ENCODE data around the gene SYNC. TPM values are rescaled to one million over a fixed set of nuclear protein-coding genes. Genes with fewer than 3 reads are reported as not detected.
"Not testable (repeated sequence)": the region's sequence is repeated elsewhere in the genome, so short reads cannot be mapped to it uniquely, and the experiment has no call there.

The SYNC gene
- total RNA-seq, 2 donors from 2014 or later = not detected

DNA sequence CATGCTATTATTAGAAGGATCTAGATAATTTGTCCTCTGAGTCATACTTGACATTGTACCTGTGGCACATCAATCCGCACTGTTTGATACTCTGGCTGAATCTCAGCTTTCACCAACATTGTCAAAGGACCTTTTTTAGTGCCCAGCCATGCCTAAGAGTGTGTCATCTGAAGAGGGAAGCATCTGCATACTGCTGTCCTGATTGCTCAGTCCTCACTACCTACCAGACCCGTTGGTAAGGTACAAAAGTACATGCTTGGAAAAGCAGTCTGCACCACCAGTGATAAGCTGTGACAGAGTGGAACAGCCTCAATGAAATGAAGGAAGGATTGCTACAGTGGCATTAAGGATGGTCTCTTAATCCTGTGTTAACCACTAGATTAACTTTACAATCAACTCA lies 17.1 kb downstream of the SYNC start:
- no peak overlapping the region for H3K4me3 Mint-ChIP-seq
- ATAC-seq (replicated peaks) = no peak
- no peak overlapping the region for H3K27ac Mint-ChIP-seq
- peaks cover 63% of the 10 kb centered on the region for H3K36me3 Mint-ChIP-seq (ENCODE audit: low read depth)
- peaks cover 5% of the 10 kb centered on the region for H3K4me1 Mint-ChIP-seq
- H3K9me3 Mint-ChIP-seq = no peaks in the 10 kb centered on the region
- no peaks in the 10 kb centered on the region for H3K27me3 Mint-ChIP-seq

DNA sequence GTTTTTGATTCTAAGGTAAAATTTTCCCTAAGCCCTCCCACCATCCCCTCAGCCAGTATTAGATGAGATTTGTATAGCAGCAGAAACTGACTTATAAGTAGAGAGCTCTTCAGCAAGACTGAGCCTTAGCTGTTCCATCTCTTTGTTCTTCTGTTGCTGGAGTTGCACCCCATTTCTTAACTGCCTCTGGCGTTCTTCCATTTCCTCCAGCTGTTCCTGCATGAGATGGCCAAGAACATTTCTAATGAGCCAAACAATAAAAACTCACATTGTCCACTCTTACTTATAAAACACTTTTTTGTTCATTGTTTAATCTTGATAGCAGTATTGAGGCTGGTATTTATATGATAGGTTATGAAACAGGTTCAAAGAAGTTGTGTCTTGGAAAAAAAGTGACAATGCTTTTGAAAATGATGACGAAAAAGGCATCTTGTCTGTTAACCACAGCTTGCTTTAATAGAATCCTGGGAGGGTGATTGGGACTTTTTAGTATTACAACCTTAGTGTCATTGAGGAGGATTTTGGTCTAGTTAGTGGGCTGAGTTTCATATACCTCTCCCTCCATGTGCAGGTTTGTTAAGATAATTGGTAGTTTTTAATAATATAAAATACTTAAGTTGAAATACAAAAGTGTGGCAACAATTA lies 18.3 kb downstream of the SYNC start:
- Mint-ChIP-seq H3K9me3 (no peaks in the 10 kb centered on the region), H3K4me3 (no peak overlapping the region)

DNA sequence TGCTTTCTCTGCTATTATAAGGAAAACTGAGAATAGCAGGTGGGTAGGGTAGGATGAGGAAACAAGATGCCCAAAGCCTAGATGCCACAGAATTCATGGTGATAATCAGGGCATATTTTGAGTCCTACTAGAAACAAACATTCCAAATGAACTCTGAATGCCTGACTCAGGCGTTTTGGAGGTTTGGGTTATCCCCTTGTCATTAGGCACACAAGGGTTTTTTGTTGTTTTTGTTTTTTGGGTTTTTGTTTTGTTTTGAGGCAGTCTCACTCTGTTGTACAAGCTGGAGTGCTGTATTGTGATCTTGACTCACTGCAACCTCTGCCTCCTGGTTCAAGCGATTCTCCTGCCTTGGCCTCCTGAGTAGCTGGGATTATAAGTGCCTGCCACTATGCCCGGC lies 19.2 kb downstream of the SYNC start:
- no peak overlapping the region for H3K4me3 Mint-ChIP-seq
- H3K27me3 Mint-ChIP-seq = no peaks in the 10 kb centered on the region
- H3K4me1 Mint-ChIP-seq = peaks cover 5% of the 10 kb centered on the region
- no peaks in the 10 kb centered on the region for H3K9me3 Mint-ChIP-seq
- H3K27ac Mint-ChIP-seq = no peak overlapping the region
- peaks cover 84% of the 10 kb centered on the region for H3K36me3 Mint-ChIP-seq (ENCODE audit: low read depth)
- peak; percentile 19 for ATAC-seq (replicated peaks)

More for the DNA sequence above, 18.3 kb downstream of the SYNC start:
- Mint-ChIP-seq H3K4me1 (peaks cover 5% of the 10 kb centered on the region), H3K27me3 (no peaks in the 10 kb centered on the region), H3K27ac (peak overlapping the region; percentile 42), H3K36me3 (ENCODE audit: low read depth) (peaks cover 75% of the 10 kb centered on the region)
- ATAC-seq (replicated peaks) = no peak

DNA sequence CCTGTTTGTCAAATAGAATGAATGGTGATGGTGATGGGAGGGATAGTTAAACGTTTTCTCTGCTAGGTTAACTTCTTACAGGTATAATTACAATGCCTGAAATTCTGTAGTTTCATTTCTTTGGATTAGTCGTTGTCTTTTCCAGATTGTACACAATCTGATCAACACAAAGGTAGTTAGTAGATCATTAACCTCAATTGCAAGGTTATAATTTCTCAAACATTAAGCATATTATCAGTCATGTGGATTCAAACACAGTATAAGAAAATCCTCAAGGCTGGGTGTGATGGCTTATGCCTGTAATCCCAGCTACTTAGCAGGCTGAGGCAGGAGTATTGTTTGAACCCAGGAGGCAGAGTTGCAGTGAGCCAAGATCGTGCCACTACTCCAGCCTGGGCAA lies 20.6 kb downstream of the SYNC start:
- peaks cover 97% of the 10 kb centered on the region for H3K36me3 Mint-ChIP-seq (ENCODE audit: low read depth)
- no peak overlapping the region for H3K4me3 Mint-ChIP-seq
- H3K4me1 Mint-ChIP-seq = peaks cover 5% of the 10 kb centered on the region
- no peak overlapping the region for H3K27ac Mint-ChIP-seq
- H3K27me3 Mint-ChIP-seq = no peaks in the 10 kb centered on the region
- no peak for ATAC-seq (replicated peaks)
- no peaks in the 10 kb centered on the region for H3K9me3 Mint-ChIP-seq

DNA sequence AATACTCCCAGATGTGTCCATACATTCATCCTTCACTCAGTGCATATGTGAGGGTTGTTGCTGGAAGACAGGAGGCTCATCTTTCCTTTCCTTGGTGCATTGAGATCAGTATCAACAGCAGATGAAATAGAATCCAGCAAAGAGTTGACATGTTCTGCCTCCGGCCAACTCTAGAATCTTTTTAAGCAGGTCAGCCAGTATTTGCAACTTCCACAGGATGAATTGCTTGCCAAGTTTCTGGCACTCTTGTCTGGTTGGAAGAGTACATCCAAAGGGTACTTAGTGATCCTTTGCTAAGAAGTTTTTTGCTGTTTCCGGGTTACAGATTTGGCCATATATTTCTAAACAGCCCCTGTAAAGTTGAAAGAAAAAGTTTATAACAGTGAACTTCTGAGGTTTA lies 21.1 kb downstream of the SYNC start:
- H3K4me1 Mint-ChIP-seq = peaks cover 5% of the 10 kb centered on the region
- peaks cover 97% of the 10 kb centered on the region for H3K36me3 Mint-ChIP-seq (ENCODE audit: low read depth)

DNA sequence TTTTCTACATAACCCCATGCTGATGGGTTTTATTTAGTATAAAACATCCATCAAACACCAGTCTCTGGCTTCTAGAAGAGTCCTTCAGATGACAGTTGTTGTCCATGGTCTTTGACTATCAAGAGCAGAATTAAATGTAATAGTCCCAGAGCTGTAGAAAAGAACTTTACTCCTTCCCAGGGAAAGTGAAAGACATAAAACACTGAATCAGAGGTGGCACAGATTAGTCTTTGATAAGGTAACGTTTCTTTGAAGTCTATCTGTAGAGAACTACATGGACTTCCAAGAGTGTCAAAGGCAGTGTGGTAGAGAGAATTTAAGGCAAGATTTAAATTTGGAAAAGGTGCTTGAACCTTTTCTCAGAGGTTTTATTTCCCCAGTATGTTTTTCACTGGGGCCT lies 21.9 kb downstream of the SYNC start:
- Mint-ChIP-seq H3K4me1 (peaks cover 5% of the 10 kb centered on the region), H3K27me3 (no peaks in the 10 kb centered on the region), H3K27ac (no peak overlapping the region), H3K9me3 (no peaks in the 10 kb centered on the region), H3K36me3 (ENCODE audit: low read depth) (peaks cover 97% of the 10 kb centered on the region), H3K4me3 (no peak overlapping the region)
- ATAC-seq (replicated peaks) = no peak

More for the DNA sequence above, 21.1 kb downstream of the SYNC start:
- Mint-ChIP-seq H3K9me3 (no peaks in the 10 kb centered on the region), H3K27ac (no peak overlapping the region), H3K4me3 (no peak overlapping the region), H3K27me3 (no peaks in the 10 kb centered on the region)
- ATAC-seq (replicated peaks) = no peak

DNA sequence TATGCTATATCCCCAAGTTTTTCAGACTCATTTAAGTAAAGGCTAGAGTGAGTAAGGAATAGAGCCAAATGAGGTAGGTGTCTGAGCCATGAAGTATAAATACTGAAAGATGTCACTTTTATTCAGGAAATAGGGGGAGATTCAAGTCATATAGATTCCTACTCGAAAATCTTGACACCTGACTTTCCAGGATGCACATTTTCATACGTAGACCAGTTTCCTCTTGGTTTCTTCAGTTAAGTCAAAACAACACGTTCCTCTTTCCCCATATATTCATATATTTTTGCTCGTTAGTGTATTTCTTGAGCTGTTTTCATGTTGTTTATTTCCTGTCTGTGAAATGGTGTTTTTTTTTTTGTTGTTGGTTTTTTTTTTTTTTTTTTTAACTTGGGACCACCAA lies 22.6 kb downstream of the SYNC start:
- H3K4me1 Mint-ChIP-seq; H3K27ac Mint-ChIP-seq; H3K9me3 Mint-ChIP-seq; ATAC-seq (replicated peaks); H3K27me3 Mint-ChIP-seq; H3K4me3 Mint-ChIP-seq: not testable (repeated sequence)
- peaks cover 97% of the 10 kb centered on the region for H3K36me3 Mint-ChIP-seq (ENCODE audit: low read depth)

DNA sequence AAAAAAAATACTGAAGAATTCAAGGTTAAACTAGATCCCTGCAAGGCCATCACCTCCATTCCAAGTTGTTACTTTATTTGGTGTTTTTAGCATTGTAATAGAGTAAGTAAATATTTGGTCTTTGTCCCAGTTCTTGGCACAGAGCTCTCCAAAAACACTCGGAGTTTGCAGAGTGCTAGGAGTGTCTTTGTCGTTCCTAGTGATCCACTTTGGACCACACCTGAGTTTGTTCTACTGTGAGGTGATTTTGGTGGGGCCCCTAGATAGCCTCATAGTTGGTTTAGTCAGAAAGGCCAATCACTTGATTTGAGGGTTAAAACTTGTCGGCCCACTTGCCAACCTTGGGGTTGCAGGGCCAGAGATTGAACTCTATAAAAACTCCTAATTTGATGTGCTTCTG lies 25.6 kb downstream of the SYNC start:
- Mint-ChIP-seq H3K4me1 (no peaks in the 10 kb centered on the region), H3K36me3 (ENCODE audit: low read depth) (peaks cover 100% of the 10 kb centered on the region), H3K27me3 (no peaks in the 10 kb centered on the region), H3K9me3 (no peaks in the 10 kb centered on the region), H3K27ac (no peak overlapping the region), H3K4me3 (no peak overlapping the region)
- no peak for ATAC-seq (replicated peaks)

DNA sequence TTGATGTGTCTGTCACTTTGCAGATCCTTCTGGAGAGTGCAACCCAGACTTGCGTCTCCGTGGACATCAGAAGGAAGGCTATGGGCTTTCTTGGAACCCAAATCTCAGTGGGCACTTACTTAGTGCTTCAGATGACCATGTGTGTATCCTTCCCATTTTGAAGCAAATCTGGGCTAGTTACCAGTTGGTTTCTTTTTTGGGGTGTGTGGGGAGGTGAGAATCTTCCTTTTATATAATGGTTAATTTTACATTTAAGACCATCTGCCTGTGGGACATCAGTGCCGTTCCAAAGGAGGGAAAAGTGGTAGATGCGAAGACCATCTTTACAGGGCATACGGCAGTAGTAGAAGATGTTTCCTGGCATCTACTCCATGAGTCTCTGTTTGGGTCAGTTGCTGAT lies 33.9 kb downstream of the SYNC start:
- not testable (repeated sequence) for H3K27me3 Mint-ChIP-seq; ATAC-seq (replicated peaks); H3K4me1 Mint-ChIP-seq; H3K4me3 Mint-ChIP-seq; H3K27ac Mint-ChIP-seq; H3K9me3 Mint-ChIP-seq
- peaks cover 100% of the 10 kb centered on the region for H3K36me3 Mint-ChIP-seq (ENCODE audit: low read depth)

DNA sequence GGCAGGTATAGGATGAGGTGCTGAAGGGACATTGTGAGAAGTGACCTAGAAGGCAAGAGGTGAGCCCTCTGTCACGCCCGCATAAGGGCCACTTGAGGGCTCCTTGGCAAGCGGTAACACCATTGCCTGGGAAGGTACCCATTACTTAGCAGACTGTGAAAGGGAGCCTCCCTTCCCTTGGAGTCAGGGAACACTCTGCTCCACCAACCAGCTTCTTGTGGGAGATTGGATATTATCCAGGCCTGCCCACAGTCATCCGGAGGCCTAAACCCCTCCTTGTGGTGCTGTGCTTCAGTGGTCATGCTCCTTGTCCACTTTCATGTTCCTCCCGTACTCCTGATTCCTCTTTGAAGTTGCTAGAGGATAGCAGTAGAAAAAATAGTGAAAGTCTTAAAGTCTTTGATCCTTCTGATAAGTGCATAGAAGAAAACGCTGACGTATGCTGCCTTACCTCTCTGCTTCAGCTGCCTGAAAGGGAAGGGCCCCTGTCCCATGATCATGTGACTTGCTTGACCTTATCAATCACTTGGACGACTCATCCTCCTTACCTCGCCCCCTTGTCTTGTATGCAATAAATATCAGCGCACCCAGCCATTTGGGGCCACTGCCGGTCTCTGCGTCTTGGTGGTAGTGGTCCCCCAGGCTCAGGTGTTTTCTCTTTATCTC lies 35.5 kb downstream of the SYNC start:
- no peak for ATAC-seq (replicated peaks)
- Mint-ChIP-seq H3K27me3 (no peaks in the 10 kb centered on the region), H3K9me3 (no peaks in the 10 kb centered on the region), H3K27ac (no peak overlapping the region), H3K4me3 (no peak overlapping the region), H3K4me1 (peaks cover 3% of the 10 kb centered on the region), H3K36me3 (ENCODE audit: low read depth) (peaks cover 100% of the 10 kb centered on the region)

DNA sequence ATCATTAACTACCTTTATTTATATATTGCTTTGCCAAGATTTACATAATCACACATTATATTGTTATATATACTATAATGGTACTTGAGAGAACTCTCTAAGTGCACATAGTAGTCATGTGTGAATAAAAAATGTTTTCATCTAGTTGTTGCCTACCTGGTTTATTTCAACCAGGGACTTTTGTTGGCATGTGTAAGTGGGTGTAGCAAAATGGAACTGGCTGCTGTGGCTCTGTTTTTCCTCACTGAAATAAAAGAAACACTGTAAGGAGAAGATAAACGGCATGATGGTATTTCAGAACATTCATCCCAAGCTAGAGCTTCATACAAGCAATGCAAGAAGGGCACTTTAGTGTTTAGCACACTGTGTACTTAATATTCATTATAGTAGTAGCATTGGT lies 36.7 kb downstream of the SYNC start:
- ATAC-seq (replicated peaks) = no peak
- Mint-ChIP-seq H3K9me3 (no peaks in the 10 kb centered on the region), H3K36me3 (ENCODE audit: low read depth) (peaks cover 100% of the 10 kb centered on the region), H3K27ac (no peak overlapping the region), H3K27me3 (no peaks in the 10 kb centered on the region), H3K4me1 (peaks cover 2% of the 10 kb centered on the region), H3K4me3 (no peak overlapping the region)

DNA sequence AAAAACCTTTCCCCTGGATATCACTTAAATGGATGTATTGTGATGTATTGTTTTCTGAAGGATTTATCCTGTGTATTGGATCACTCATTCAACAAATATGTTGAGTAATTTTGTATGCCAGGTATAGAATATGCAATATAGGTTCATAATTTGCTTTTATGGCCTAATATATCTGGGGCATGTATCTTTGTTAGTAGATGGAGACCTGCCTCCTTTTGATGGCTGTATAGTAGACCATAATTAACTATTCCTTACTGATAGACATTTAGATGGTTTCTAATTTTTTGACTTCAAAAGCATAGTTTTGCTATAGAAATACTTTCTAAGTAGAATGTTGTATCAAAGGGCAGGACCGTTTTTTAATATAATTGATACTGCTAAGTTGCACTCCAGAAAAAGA lies 43.0 kb downstream of the SYNC start:
- H3K27me3 Mint-ChIP-seq = no peaks in the 10 kb centered on the region
- H3K27ac Mint-ChIP-seq = no peak overlapping the region
- no peak for ATAC-seq (replicated peaks)
- H3K4me3 Mint-ChIP-seq = no peak overlapping the region
- H3K4me1 Mint-ChIP-seq = peaks cover 14% of the 10 kb centered on the region
- peaks cover 99% of the 10 kb centered on the region for H3K36me3 Mint-ChIP-seq (ENCODE audit: low read depth)
- no peaks in the 10 kb centered on the region for H3K9me3 Mint-ChIP-seq

DNA sequence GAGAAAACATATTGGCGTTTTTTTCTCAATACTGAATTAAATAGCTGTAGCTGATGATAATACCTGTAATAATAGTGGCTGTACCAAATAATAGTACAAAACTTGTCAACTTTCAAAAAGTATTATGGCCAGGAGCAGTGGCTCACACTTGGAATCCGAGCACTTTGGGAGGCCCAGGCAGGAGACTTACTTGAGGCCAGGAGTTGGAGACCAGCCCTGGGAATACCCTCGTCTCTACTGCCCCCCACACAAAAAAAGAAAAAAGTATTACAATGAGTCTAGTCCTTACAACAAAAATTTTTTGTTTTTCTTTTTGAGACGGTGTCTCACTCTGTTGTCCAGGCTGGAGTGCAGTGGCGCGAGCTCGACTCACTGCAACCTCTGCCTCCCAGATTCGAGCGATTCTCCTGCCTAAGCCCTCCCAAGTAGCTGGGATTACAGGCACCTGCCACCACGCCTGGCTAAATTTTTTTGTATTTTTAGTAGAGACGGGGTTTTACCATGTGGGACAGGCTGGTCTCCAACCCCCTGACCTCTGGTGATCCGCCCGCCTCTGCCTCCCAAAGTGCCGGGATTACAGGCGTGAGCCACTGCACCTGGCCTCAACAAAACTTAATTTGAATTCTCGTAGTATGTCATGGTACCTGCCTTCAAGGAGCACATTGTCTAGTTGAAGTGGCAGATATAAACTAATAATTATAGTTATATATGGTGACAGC lies 50.2 kb downstream of the SYNC start:
- Mint-ChIP-seq H3K4me1 (peaks cover 30% of the 10 kb centered on the region), H3K27me3 (no peaks in the 10 kb centered on the region), H3K4me3 (peak overlapping the region; percentile 99), H3K9me3 (no peaks in the 10 kb centered on the region), H3K36me3 (ENCODE audit: low read depth) (peaks cover 96% of the 10 kb centered on the region), H3K27ac (peak overlapping the region; percentile 100)
- ATAC-seq (replicated peaks) = no peak

DNA sequence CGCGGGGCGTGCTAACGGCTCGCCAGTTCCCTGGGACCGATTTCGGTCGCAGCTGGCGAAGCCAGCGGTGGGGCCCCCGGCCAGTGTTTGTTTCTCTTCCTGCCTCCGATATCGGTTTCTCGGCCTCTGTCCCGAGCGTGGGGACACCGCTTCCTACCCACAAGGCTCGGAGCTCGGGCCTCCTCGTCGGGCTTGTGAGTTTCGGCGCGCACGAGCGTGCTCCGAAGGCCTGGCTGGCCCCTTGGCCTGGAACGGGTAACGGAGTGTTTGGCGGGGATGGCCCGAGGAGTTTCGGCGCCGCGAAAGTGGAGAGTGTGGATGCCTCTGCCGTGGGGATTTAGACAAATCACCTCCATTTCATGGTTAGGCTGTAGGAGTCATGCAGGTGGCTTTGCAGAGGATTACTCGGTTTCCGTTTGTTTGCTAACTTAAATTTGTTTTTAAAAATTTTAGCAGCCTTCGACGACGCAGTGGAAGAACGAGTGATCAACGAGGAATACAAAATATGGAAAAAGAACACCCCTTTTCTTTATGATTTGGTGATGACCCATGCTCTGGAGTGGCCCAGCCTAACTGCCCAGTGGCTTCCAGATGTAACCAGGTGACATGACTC lies 51.0 kb downstream of the SYNC start:
- peak overlapping the region; percentile 99 for H3K4me3 Mint-ChIP-seq
- no peaks in the 10 kb centered on the region for H3K27me3 Mint-ChIP-seq
- H3K9me3 Mint-ChIP-seq = no peaks in the 10 kb centered on the region
- peaks cover 26% of the 10 kb centered on the region for H3K4me1 Mint-ChIP-seq
- H3K36me3 Mint-ChIP-seq (ENCODE audit: low read depth) = peaks cover 92% of the 10 kb centered on the region
- ATAC-seq (replicated peaks) = peak; percentile 3
- H3K27ac Mint-ChIP-seq = peak overlapping the region; percentile 100
